Measurements from ENCODE around the gene TM7SF2. TPM values are rescaled to one million over a fixed set of nuclear protein-coding genes. Genes with fewer than 3 reads are reported as not detected.

The TM7SF2 gene
- total and polyA plus RNA-seq, 2 of the 13 experiments (the other 11 are each of a cell fraction or from before 2014, with no cell fraction given), result 56.0 to 66.9 TPM

DNA sequence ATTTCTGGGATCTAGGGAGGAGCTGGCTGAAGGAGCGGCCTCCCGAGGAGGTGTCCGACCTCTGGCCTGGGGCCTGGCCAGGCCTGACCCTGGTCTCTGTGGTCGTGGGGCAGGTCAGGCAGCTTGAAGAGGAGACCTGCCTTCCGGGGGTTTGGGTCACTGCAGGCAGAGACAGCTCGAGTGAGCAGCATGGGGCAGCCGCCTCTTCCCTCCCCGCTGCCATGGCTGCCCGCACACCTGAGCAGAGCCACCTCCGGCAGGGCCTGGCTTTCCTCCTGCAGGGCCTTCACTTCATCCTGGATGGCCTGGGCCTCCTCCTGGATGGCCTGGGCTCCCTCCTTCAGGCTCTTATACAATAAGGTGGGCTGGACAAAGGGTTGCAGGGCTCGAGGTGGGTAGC is 45.4 kb upstream of the TM7SF2 start (continued):
- peak; percentile 36; the same call in 1 of the 2 replicates for TF ChIP-seq ARID4A (CRISPR knock-in tag; IDR thresholded peaks at IDR 0.05; ENCODE audit: borderline replicate concordance)
- no peak for TF ChIP-seq NBN (conservative IDR thresholded peaks at IDR 0.05)
- TF ChIP-seq ZNF567 (CRISPR knock-in tag; IDR thresholded peaks at IDR 0.05; ENCODE audit: borderline replicate concordance), result no peak
- TF ChIP-seq ZNF614 (CRISPR knock-in tag; IDR thresholded peaks at IDR 0.05; ENCODE audit: borderline replicate concordance), result no peak
- TF ChIP-seq SALL2 (CRISPR knock-in tag; IDR thresholded peaks at IDR 0.05), result peak; percentile 65
- no peak for TF ChIP-seq ZBTB25 (CRISPR knock-in tag; IDR thresholded peaks at IDR 0.05)
- 0 out of 2 replicates have a peak, but pooled peaks have one; percentile 27 for TF ChIP-seq HOXD1 (CRISPR knock-in tag; IDR thresholded peaks at IDR 0.05)
- TF ChIP-seq ZSCAN21 (CRISPR knock-in tag; IDR thresholded peaks at IDR 0.05; ENCODE audit: borderline replicate concordance), result no peak
- TF ChIP-seq, protein P1, sequence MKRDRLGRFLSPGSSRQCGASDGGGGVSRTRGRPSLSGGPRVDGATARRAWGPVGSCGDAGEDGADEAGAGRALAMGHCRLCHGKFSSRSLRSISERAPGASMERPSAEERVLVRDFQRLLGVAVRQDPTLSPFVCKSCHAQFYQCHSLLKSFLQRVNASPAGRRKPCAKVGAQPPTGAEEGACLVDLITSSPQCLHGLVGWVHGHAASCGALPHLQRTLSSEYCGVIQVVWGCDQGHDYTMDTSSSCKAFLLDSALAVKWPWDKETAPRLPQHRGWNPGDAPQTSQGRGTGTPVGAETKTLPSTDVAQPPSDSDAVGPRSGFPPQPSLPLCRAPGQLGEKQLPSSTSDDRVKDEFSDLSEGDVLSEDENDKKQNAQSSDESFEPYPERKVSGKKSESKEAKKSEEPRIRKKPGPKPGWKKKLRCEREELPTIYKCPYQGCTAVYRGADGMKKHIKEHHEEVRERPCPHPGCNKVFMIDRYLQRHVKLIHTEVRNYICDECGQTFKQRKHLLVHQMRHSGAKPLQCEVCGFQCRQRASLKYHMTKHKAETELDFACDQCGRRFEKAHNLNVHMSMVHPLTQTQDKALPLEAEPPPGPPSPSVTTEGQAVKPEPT (CRISPR knock-in tag; IDR thresholded peaks at IDR 0.05; ENCODE audit: low read depth), result no peak
- no peak for TF ChIP-seq SOX13 (IDR thresholded peaks at IDR 0.05)
- TF ChIP-seq SOX13 (CRISPR knock-in tag; conservative IDR thresholded peaks at IDR 0.05 in 1 of 2, IDR thresholded peaks at IDR 0.05 in 1 of 2), result no peak
- no peak for TF ChIP-seq SP4 (CRISPR knock-in tag; IDR thresholded peaks at IDR 0.05)
- peak; percentile 28; the same call in 1 of the 2 replicates for TF ChIP-seq HDAC1 (CRISPR knock-in tag; IDR thresholded peaks at IDR 0.05)
- TF ChIP-seq MTERF4 (CRISPR knock-in tag; IDR thresholded peaks at IDR 0.05), result 0 out of 2 replicates have a peak, but pooled peaks have one; percentile 61
- TF ChIP-seq ZNF331 (CRISPR knock-in tag; IDR thresholded peaks at IDR 0.05), result no peak
- TF ChIP-seq ZNF615 (CRISPR knock-in tag; IDR thresholded peaks at IDR 0.05; ENCODE audit: borderline replicate concordance), result no peak
- TF ChIP-seq ZNF546 (CRISPR knock-in tag; conservative IDR thresholded peaks at IDR 0.05), result no peak
- TF ChIP-seq ZNF605 (CRISPR knock-in tag; IDR thresholded peaks at IDR 0.05), result no peak
- TF ChIP-seq GATAD2A (CRISPR knock-in tag; IDR thresholded peaks at IDR 0.05), result peak; percentile 19; the same call in 1 of the 2 replicates
- no peak for TF ChIP-seq HMG20B (CRISPR knock-in tag; conservative IDR thresholded peaks at IDR 0.05)
- TF ChIP-seq ZFX (CRISPR knock-in tag; IDR thresholded peaks at IDR 0.05; ENCODE audit: low read depth), result peak; percentile 61
- TF ChIP-seq ETV5 (CRISPR knock-in tag; IDR thresholded peaks at IDR 0.05; ENCODE audit: borderline replicate concordance), result 0 out of 2 replicates have a peak, but pooled peaks have one; percentile 7
- TF ChIP-seq DMAP1 (CRISPR knock-in tag; IDR thresholded peaks at IDR 0.05), result peak; percentile 32; the same call in 1 of the 2 replicates

Measured in HepG2 (cell line).